HEK293 (cell line): ENCODE results near the gene MAP2K6.

Experiments used
- CTCF ChIA-PET: fragments of 350-600 bp; formaldehyde crosslinking; extraction: SDS; loops from one replicate; lab custom pipeline; 2021; ENCODE audit warnings: antibody characterized with exemption; lab: Yijun Ruan, JAX
- POLR2A ChIA-PET: fragments of 300-600 bp; formaldehyde crosslinking; extraction: SDS; loops from one replicate; lab custom pipeline; 2020; ENCODE audit warnings: antibody characterized with exemption, inconsistent platforms; lab: Yijun Ruan, JAX
- H3K27ac ChIP-seq: fragments of 200-500 bp; sonication (Bioruptor generic); 2 replicates; pipeline ENCODE4 v1.5.1; 2014; ENCODE audit warnings: low read depth, low read length, control low read depth, inconsistent platforms; ENCODE audit errors: extremely low read depth
- H3K36me3 ChIP-seq, 2 experiments: fragments of 200-500 bp in 1 of 2; sonication (Bioruptor generic) in 1 of 2; 1 replicate in 1 of 2; 2 replicates in 1 of 2; pipeline ENCODE4 v1.5.1; 2014 to 2017; ENCODE audit warnings: inconsistent platforms in 2 of 2, low read length in 2 of 2; ENCODE audit not compliant: control insufficient read depth in 2 of 2, insufficient read depth in 1 of 2
- H3K4me1 ChIP-seq: fragments of 200-500 bp; sonication (Bioruptor generic); 2 replicates; pipeline ENCODE4 v1.5.1; 2014; ENCODE audit warnings: mild to moderate bottlenecking, low read length, inconsistent platforms; ENCODE audit not compliant: control insufficient read depth, insufficient read depth
- H3K4me3 ChIP-seq: 2 replicates; pipeline ENCODE4 v1.5.1; 2011; ENCODE audit warnings: low read depth, mild to moderate bottlenecking, control low read depth, low read length, moderate library complexity
- H3K9me3 ChIP-seq: fragments of 200-500 bp; sonication (Bioruptor generic); 2 replicates; pipeline ENCODE4 v1.5.1; 2014; ENCODE audit warnings: low read depth, low read length, inconsistent platforms; ENCODE audit not compliant: control insufficient read depth, insufficient read depth
- CTCF ChIP-seq: fragments of 450-650 bp; formaldehyde crosslinking; IDR thresholded peaks from 2 replicates; pipeline ENCODE4 v1.5.1; 2016; ENCODE audit warnings: missing biosample characterization, missing genetic modification characterization
- FEZF1 ChIP-seq: fragments of 450-650 bp; formaldehyde crosslinking; IDR thresholded peaks from 2 replicates; pipeline ENCODE4 v1.5.1; 2016; ENCODE audit warnings: missing biosample characterization, missing genetic modification characterization
- HOXA7 ChIP-seq: sonication (generic); formaldehyde crosslinking; IDR thresholded peaks from 2 replicates; pipeline ENCODE4 v1.8.1; 2022; ENCODE audit warnings: missing genetic modification reagents, borderline replicate concordance
- HOXC10 ChIP-seq: sonication (generic); formaldehyde crosslinking; IDR thresholded peaks from 2 replicates; pipeline ENCODE4 v1.8.1; 2023; ENCODE audit warnings: mild to moderate bottlenecking, missing genetic modification reagents
- KLF10 ChIP-seq: fragments of 450-650 bp; IDR thresholded peaks from 2 replicates; pipeline ENCODE4 v1.5.1; 2018; ENCODE audit warnings: missing biosample characterization, mild to moderate bottlenecking, missing genetic modification characterization
- OSR2 ChIP-seq: fragments of 450-650 bp; formaldehyde crosslinking; IDR thresholded peaks from 2 replicates; pipeline ENCODE4 v1.5.1; 2016; ENCODE audit warnings: missing biosample characterization, missing genetic modification characterization
- PRDM1 ChIP-seq: fragments of 450-650 bp; formaldehyde crosslinking; IDR thresholded peaks from 2 replicates; pipeline ENCODE4; 2016; ENCODE audit warnings: missing biosample characterization, missing genetic modification characterization
- SP2 ChIP-seq: fragments of 450-650 bp; formaldehyde crosslinking; IDR thresholded peaks from 2 replicates; pipeline ENCODE4 v1.5.1; 2016; ENCODE audit warnings: missing biosample characterization, missing genetic modification characterization
- SP3 ChIP-seq: fragments of 450-650 bp; formaldehyde crosslinking; IDR thresholded peaks from 2 replicates; pipeline ENCODE4 v1.5.1; 2016; ENCODE audit warnings: missing biosample characterization, missing genetic modification characterization
- ZBTB17 ChIP-seq: fragments of 450-650 bp; formaldehyde crosslinking; IDR thresholded peaks from 2 replicates; pipeline ENCODE4 v1.5.1; 2016; ENCODE audit warnings: missing biosample characterization, missing genetic modification characterization
- ZBTB20 ChIP-seq: fragments of 450-650 bp; formaldehyde crosslinking; IDR thresholded peaks from 2 replicates; pipeline ENCODE4 v1.5.1; 2016; ENCODE audit warnings: missing biosample characterization, missing genetic modification characterization
- ZBTB21 ChIP-seq: fragments of 450-650 bp; formaldehyde crosslinking; IDR thresholded peaks from 2 replicates; pipeline ENCODE4 v1.5.1; 2017; ENCODE audit warnings: missing biosample characterization, missing genetic modification characterization
- ZBTB6 ChIP-seq: fragments of 450-650 bp; formaldehyde crosslinking; IDR thresholded peaks from 2 replicates; pipeline ENCODE4 v1.5.1; 2017; ENCODE audit warnings: missing biosample characterization, missing genetic modification characterization
- ZFP37 ChIP-seq: fragments of 450-650 bp; formaldehyde crosslinking; IDR thresholded peaks from 2 replicates; pipeline ENCODE4 v1.5.1; 2016; ENCODE audit warnings: missing biosample characterization, missing genetic modification characterization
- ZFP69B ChIP-seq: fragments of 450-650 bp; formaldehyde crosslinking; IDR thresholded peaks from 2 replicates; pipeline ENCODE4 v1.5.1; 2016; ENCODE audit warnings: missing biosample characterization, missing genetic modification characterization
- ZNF121 ChIP-seq: fragments of 450-650 bp; formaldehyde crosslinking; IDR thresholded peaks from 2 replicates; pipeline ENCODE4 v1.5.1; 2016; ENCODE audit warnings: missing biosample characterization, missing genetic modification characterization
- ZNF140 ChIP-seq: fragments of 450-650 bp; formaldehyde crosslinking; IDR thresholded peaks from 2 replicates; pipeline ENCODE4 v1.5.1; 2016; ENCODE audit warnings: missing biosample characterization, missing genetic modification characterization
- ZNF16 ChIP-seq: fragments of 450-650 bp; formaldehyde crosslinking; IDR thresholded peaks from 2 replicates; pipeline ENCODE4 v1.5.1; 2016; ENCODE audit warnings: low read depth, missing biosample characterization, missing genetic modification characterization
- ZNF19 ChIP-seq: fragments of 450-650 bp; formaldehyde crosslinking; IDR thresholded peaks from 2 replicates; pipeline ENCODE4; 2016; ENCODE audit warnings: missing biosample characterization, missing genetic modification characterization, low read depth
- ZNF223 ChIP-seq: fragments of 450-650 bp; formaldehyde crosslinking; IDR thresholded peaks from 2 replicates; pipeline ENCODE4 v1.5.1; 2016; ENCODE audit warnings: missing biosample characterization, missing genetic modification characterization
- ZNF335 ChIP-seq: fragments of 450-650 bp; formaldehyde crosslinking; conservative IDR thresholded peaks from 2 replicates; pipeline ENCODE4 v1.5.1; 2016; ENCODE audit warnings: missing biosample characterization, missing genetic modification characterization
- ZNF416 ChIP-seq: fragments of 450-650 bp; formaldehyde crosslinking; IDR thresholded peaks from 2 replicates; pipeline ENCODE4 v1.5.1; 2016; ENCODE audit warnings: missing biosample characterization, missing genetic modification characterization
- ZNF423 ChIP-seq: fragments of 450-650 bp; formaldehyde crosslinking; IDR thresholded peaks from 2 replicates; pipeline ENCODE4 v1.5.1; 2016; ENCODE audit warnings: missing biosample characterization, missing genetic modification characterization
- ZNF433 ChIP-seq: fragments of 450-650 bp; formaldehyde crosslinking; IDR thresholded peaks from 2 replicates; pipeline ENCODE4 v1.5.1; 2016; ENCODE audit warnings: missing biosample characterization, missing genetic modification characterization, low read depth
- ZNF544 ChIP-seq: fragments of 450-650 bp; formaldehyde crosslinking; IDR thresholded peaks from 2 replicates; pipeline ENCODE4 v1.5.0; 2017; ENCODE audit warnings: missing biosample characterization, missing genetic modification characterization
- ZNF548 ChIP-seq: fragments of 450-650 bp; formaldehyde crosslinking; IDR thresholded peaks from 2 replicates; pipeline ENCODE4 v1.5.1; 2016; ENCODE audit warnings: missing biosample characterization, missing genetic modification characterization
- ZNF600 ChIP-seq: fragments of 450-650 bp; formaldehyde crosslinking; IDR thresholded peaks from 2 replicates; pipeline ENCODE4 v1.5.1; 2016; ENCODE audit warnings: missing biosample characterization, missing genetic modification characterization
- ZNF629 ChIP-seq: fragments of 450-650 bp; formaldehyde crosslinking; IDR thresholded peaks from 2 replicates; pipeline ENCODE4 v1.5.1; 2017; ENCODE audit warnings: missing biosample characterization, missing genetic modification characterization
- ZNF677 ChIP-seq: fragments of 450-650 bp; IDR thresholded peaks from 2 replicates; pipeline ENCODE4 v1.5.0; 2018; ENCODE audit warnings: missing biosample characterization, mild to moderate bottlenecking, missing genetic modification characterization, moderate library complexity
- ZNF701 ChIP-seq: fragments of 450-650 bp; formaldehyde crosslinking; IDR thresholded peaks from 2 replicates; pipeline ENCODE4 v1.5.1; 2016; ENCODE audit warnings: missing biosample characterization, missing genetic modification characterization
- ZNF76 ChIP-seq: fragments of 450-650 bp; formaldehyde crosslinking; IDR thresholded peaks from 2 replicates; pipeline ENCODE4; 2016; ENCODE audit warnings: low read depth, missing biosample characterization, missing genetic modification characterization, borderline replicate concordance
- ZNF777 ChIP-seq: fragments of 450-650 bp; formaldehyde crosslinking; IDR thresholded peaks from 2 replicates; pipeline ENCODE4 v1.5.1; 2017; ENCODE audit warnings: missing biosample characterization, missing genetic modification characterization, borderline replicate concordance
- ZNF792 ChIP-seq: fragments of 450-650 bp; formaldehyde crosslinking; IDR thresholded peaks from 2 replicates; pipeline ENCODE4 v1.5.1; 2016; ENCODE audit warnings: missing biosample characterization, missing genetic modification characterization
- ZNF837 ChIP-seq: fragments of 450-650 bp; formaldehyde crosslinking; IDR thresholded peaks from 2 replicates; pipeline ENCODE4 v1.5.1; 2016; ENCODE audit warnings: missing biosample characterization, missing genetic modification characterization
- TF ChIP-seq, protein P1 (sequence below): fragments of 450-650 bp; formaldehyde crosslinking; IDR thresholded peaks from 2 replicates; pipeline ENCODE4 v1.5.1; 2016; ENCODE audit warnings: missing biosample characterization, missing genetic modification characterization

The MAP2K6 gene

GRCh38 chr17:69414408-69415274 lies at the start of gene MAP2K6:
Gene MAP2K6, plus strand, starts transcription at chr17:69414697. Its CDS starts 288 bp downstream, at chr17:69414985.
- ChIA-PET CTCF (interaction anchor here (0.6 to 4.5 kb wide), 4 partner anchors 10 to 703 kb away, joined by 3 to 29 read pairs (median 3); no protein-coding TSS in a partner anchor), POLR2A (no interaction called here)
- H3K9me3 ChIP-seq: no peaks in the 10 kb centered on the region
- no peaks in the 10 kb centered on the region for H3K36me3 ChIP-seq
- peak within 1 kb of the TSS; percentile 29; the same call in 1 of the 2 replicates for H3K27ac ChIP-seq
- H3K4me3 ChIP-seq: peak within 1 kb of the TSS; percentile 30
- H3K4me1 ChIP-seq: peaks cover 28% of the 10 kb centered on the region
- TF ChIP-seq ZNF416 (no peak), ZNF423 (tag by site-specific recombination) (no peak), ZNF140 (tag by site-specific recombination) (no peak), ZFP69B (tag by site-specific recombination) (no peak), ZNF548 (no peak), ZNF677 (tag by site-specific recombination) (no peak), ZNF792 (tag by site-specific recombination) (no peak), ZBTB17 (tag by site-specific recombination) (peak; percentile 77; the same call in 1 of the 2 replicates), SP2 (tag by site-specific recombination) (no peak), ZNF629 (tag by site-specific recombination) (peak; percentile 27; the same call in 1 of the 2 replicates), ZNF777 (tag by site-specific recombination) (no peak), ZNF600 (tag by site-specific recombination) (peak; percentile 84), HOXA7 (no peak), FEZF1 (peak; percentile 30), ZNF544 (tag by site-specific recombination) (no peak), KLF10 (no peak), ZNF837 (tag by site-specific recombination) (no peak), ZNF433 (tag by site-specific recombination) (no peak), ZNF335 (tag by site-specific recombination) (peak; percentile 75), ZNF121 (no peak), CTCF (tag by site-specific recombination) (no peak), ZNF701 (tag by site-specific recombination) (no peak), OSR2 (no peak), PRDM1 (tag by site-specific recombination) (peak; percentile 56), SP3 (tag by site-specific recombination) (no peak), ZBTB20 (peak; percentile 49; the same call in 1 of the 2 replicates), ZNF76 (tag by site-specific recombination) (peak; percentile 75), ZBTB21 (tag by site-specific recombination) (no peak), ZNF223 (tag by site-specific recombination) (no peak), ZBTB6 (tag by site-specific recombination) (no peak), HOXC10 (no peak), ZNF16 (tag by site-specific recombination) (no peak), ZNF19 (tag by site-specific recombination) (no peak), ZFP37 (tag by site-specific recombination) (no peak)
- TF ChIP-seq, protein P1, sequence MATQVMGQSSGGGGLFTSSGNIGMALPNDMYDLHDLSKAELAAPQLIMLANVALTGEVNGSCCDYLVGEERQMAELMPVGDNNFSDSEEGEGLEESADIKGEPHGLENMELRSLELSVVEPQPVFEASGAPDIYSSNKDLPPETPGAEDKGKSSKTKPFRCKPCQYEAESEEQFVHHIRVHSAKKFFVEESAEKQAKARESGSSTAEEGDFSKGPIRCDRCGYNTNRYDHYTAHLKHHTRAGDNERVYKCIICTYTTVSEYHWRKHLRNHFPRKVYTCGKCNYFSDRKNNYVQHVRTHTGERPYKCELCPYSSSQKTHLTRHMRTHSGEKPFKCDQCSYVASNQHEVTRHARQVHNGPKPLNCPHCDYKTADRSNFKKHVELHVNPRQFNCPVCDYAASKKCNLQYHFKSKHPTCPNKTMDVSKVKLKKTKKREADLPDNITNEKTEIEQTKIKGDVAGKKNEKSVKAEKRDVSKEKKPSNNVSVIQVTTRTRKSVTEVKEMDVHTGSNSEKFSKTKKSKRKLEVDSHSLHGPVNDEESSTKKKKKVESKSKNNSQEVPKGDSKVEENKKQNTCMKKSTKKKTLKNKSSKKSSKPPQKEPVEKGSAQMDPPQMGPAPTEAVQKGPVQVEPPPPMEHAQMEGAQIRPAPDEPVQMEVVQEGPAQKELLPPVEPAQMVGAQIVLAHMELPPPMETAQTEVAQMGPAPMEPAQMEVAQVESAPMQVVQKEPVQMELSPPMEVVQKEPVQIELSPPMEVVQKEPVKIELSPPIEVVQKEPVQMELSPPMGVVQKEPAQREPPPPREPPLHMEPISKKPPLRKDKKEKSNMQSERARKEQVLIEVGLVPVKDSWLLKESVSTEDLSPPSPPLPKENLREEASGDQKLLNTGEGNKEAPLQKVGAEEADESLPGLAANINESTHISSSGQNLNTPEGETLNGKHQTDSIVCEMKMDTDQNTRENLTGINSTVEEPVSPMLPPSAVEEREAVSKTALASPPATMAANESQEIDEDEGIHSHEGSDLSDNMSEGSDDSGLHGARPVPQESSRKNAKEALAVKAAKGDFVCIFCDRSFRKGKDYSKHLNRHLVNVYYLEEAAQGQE (tag by site-specific recombination): no peak
